HS-5 (cell line): ENCODE measurements around the gene PPM1E.
A peak's percentile ranks its signal among the peaks of the same experiment; 100 is the strongest.
"Not testable (repeated sequence)": the region's sequence is repeated elsewhere in the genome, so short reads cannot be mapped to it uniquely, and the experiment has no call there.

ENCODE experiments used
- DNase-seq: peaks from one replicate; pipeline ENCODE4 v3.0.0-alpha.2; 2012; ENCODE audit warnings: low read depth

PPM1E gene

DNA sequence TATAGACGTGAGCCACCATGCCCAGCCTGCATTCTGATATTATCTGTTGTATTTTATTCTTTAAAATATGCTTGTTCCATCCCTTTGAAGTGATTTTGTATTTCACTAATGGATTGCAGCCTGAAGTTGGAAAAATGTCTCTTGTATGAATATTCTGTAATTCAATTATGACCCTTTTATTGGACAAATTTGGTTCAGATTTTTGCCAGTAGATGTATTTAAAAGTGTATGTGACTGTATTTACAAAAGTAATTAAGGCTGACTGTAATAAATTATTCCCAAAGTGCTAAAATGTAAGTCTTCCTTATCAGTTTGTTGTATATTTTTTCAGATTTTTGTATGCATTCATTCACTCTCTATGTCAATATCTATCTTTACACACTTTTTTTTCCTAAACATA is 23.8 kb downstream of the PPM1E start:
- no peak for DNase-seq

DNA sequence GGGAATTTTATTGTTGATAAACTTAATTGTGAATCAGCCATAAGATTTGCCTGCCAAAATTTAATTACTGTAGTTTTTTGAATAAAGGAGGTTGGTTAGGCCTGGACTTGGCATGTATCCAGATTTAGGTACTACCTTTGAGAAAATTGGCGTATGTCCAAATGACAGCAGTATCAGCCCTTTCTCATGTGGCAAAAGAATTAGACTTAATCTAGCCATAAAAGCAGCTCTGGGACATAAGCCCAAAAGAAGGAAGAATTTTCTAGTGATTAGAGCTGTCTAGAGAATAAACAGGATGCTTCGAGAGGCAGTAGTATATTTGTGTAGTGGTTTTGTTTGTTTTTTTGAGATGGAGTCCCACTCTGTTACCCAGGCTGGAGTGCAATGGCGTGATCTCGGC is 27.7 kb downstream of the PPM1E start:
- DNase-seq = no peak

DNA sequence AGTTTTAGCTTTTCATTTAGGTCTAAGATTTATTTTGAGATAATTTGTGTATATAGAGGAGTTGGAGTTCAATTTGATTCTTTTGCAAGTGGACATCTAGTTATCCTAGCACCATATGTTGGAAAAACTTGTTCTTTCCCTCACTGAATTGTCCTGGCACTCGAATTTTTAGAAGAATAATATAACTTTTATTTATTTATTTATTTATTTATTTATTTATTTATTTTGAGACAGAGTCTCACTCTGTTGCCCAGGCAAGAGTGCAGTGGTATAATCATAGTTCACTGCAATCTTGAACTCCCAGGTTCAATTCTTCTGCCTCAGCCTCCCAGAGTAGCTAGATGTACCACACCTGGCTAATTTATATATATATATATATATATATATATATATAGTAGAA is 29.4 kb downstream of the PPM1E start:
- no peak for DNase-seq

DNA sequence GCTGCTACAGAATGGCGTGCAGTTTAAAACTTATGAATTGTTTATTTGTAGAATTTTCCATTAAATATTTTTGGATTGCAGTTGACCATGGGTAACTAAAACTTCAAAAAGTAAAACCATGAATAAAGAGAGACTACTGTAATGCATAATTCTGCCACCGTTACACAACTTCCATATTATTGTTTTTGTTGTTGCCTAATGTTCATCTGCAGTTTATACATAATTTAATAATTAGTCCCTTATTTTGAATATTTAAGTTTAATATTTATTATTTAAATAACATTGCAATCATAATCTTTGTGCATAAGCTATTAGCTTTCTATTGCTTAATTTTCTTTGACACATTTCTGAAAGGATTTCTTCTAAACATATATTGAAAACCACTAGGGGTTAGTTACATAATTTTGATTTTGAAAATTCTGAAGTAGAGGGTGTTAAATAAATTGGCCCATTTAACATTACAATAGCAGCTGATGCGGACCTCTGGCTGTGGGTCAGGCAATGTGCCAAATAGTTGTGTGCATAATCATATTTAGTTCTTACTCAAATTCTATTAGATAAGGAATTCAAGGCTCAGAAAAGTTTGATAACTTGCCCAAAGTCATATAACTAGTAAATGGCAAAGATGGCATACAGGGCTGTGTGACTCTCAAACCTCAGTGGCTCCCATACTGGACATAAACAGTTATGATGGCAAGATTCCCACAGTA is 31.1 kb downstream of the PPM1E start:
- peak; percentile 80 for DNase-seq

DNA sequence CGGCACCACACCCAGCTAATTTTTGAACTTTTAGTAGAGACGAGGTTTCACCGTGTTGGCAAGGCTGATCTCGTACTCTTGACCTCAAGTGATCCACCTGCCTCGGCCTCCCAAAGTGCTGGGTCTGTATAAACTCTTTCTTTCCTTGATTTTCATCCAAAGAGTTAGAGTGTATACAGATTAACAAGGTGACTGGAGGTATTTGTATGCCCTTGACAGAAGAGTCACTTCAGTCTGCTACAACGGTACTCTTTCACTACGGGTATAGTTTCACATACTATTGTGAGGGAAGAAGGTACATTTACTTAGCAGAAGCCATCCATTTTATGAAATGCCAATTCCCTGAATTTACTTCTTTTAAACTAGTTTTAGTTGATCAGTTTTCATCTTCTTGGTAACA is 32.5 kb downstream of the PPM1E start:
- no peak for DNase-seq

DNA sequence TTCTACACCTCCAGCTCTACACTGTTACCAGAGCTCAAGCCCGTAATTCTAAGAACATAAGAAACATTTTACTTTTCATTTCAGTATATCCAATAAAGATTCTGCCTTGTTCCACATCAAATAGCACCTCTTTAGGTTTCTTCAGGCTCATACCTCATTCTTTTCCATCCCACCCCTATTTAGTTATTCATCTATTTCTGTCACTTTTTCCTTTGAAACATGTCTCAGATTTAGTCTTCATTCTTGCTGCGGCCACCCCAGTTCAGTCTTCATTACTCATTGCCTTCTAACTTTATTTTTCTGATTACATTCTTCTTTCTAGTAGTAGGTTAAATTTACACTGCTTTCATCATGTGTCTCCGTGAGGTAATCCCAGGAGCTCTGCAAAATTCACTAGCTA is 33.5 kb downstream of the PPM1E start:
- no peak for DNase-seq

DNA sequence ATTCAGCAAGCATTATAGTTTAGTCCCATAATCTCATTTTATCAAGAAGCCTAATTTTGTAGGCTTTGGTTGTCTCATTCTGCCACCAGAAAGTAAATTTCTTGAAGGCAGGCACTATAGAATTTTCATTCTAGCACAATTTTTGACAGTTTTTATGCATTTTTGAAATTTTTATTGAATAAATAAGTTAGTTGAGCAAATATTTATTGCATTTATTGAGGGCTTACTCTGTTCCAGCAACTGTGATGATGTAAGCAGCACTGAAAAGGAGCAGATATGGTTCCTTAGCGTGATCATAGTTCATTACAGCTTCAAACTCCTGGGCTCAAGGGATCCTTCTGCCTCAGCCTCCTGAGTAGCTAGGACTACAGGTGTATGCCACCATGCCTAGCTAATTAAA is 34.2 kb downstream of the PPM1E start:
- DNase-seq = no peak

DNA sequence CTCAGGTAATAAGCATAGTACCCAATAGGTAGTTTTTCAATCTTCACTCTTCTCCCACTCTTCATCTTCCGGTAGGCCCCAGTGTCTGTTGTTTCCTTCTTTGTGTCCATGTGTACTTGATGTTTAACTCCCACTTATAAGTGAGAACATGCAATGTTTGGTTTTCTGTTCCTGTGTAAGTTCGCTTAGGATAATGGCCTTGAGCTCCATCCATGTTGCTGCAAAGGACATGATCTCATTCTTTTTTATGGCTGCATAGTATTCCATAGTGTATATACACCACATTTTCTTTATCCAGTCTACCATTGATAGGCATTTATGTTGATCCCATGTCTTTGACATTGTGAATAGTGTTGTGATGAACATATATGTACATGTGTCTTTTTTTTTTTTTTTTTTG is 38.9 kb downstream of the PPM1E start:
- DNase-seq = not testable (repeated sequence)

DNA sequence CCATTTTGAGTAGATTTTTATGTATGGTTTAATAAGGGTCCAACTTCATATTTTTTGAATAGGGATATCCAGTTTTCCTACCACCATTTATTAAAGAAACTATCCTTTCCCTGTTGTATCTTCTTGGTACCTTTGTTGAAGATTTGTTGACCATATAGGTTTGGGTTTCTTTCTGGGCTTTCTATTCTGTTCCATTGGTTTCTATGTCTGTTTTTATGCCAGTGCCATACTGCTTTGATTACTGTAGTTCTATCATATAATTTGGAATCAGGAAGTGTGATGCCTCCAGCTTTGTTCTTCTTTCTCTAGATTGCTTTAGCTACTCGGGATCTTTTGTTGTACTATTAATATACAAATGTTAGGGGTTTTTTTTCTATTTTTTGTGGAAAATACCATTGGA is 46.5 kb downstream of the PPM1E start:
- no peak for DNase-seq

DNA sequence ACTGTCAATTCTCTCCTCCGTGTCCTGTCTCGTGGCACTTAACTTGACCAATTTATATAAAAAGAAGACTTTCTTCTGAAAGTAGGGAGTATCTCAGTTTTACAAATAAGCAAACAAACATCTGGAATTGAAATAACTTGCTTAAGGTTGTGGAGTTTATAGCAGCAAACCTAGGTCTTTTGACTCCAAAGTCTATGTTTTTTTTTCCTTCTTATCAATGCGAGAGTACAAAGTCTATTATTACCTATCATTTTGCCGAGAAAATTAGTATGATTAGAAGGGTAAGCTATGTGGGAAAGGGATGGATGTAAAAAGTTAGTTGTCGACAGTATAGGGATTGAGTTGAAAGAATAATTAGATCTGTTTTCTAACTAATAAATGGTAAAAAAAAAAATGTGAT is 50.4 kb downstream of the PPM1E start:
- no peak for DNase-seq

DNA sequence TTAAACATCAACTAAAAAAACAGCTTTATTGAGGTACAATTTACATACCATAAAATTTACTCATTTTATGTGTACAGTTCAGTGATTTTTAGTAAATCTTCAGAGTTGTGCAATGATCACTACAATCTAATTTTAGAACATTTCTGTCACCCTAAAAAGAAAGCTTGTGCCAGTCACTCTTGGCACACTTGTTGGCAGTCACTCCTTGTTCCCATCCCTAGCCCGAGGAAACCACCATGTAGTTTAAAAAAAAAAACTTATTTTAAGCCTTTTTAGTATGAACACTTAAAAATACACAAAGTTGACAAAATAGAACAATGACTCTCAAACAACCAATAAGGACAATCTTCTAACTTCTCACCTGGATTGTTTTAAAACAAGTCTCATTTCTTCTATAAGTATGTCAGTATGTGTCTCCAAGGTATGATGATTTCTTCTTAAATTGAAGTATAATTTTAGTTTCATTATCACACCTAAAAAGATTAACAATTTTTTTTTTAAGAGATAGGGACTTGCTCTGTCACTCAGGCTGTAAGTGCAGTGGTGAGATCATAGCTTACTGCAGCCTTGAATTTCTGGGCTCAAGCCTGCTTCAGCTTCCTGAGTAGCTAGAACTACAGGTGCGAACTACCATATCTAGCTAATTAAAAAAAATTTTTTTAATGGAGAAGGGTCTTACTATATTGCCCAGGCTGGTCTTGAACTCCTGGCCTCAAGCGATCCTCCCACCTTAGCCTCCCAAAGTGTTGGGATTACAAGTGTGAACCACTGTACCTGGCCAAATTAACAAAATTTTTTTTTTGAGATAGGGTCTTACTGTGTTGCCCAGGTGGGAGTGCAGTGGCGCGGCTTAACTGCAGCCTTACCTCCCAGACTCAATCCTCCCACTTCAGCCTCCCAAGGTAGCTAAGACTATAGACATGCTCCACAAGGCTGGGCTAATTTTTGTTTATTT is 53.2 kb downstream of the PPM1E start:
- no peak for DNase-seq

DNA sequence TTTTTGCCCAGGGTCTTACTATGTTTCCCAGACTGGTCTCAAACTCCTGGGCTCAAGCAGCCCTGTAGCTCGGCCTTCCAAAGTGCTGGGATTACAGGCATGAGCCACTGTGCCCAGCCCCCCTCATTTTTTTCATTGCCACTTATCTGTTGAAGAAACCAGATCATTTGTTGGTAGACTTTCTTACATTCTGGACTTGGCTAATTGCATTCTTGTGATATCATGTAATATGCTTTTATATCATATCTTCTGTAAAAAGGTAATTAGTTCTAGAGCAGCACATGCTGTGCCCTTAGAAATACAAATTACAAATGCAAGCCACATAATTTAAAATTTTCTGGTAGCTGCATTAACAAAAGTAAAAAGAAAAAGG is 53.9 kb downstream of the PPM1E start:
- no peak for DNase-seq

DNA sequence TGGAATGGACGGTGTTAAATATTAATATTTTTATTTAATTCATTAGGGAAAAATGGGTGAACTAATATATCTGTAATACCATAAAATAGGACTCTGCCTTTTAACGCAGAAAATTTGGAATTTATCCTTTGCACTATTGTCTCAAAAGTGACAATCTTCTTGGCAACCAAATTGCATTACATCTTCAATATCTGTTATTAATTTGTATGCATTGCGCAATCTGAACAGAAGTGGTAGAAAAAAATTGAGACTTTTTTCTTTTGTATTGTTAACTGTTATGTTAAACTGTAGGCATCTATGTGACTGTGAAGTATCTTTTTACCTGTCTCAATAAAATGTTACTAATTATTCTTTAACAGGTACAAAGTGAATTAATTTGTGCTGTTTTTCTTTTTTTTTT is 55.6 kb downstream of the PPM1E start:
- no peak for DNase-seq

DNA sequence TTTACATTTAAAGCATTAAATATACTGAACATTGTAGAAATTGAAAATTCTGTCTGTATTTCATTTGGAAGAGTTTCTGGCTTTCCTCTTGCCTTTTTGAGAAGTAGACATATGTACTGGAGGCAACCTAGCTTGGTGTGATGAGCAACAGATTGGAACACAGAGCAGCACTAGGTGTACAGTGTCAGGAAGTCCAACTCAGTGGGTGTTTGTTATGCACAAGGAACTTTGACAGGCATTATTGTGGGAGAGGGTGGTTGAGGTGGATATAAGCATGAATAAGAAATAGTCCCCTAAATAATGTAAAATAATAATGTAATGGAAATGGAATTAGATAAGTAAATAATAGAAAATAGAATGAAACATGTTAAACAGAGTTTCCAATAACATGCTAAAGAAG is 58.1 kb downstream of the PPM1E start:
- no peak for DNase-seq

DNA sequence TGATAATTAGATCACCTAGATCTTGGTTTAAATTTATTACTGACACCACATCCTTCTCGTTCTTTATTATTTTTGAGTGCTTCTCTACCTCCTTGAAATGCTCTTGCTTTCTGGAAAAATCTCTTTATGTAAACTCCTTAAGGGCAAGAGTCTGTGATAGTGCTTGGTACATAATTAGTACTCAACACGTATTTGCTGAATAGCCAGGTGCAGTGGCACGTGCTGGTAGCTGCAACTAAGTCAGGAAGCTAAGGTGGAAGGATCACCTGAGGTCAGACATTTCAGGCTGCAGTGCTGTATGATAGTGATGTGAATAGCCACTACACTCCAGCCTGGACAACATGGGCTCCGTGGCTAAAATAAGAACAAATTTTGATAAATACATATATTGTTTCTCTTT is 63.0 kb downstream of the PPM1E start:
- no peak for DNase-seq

DNA sequence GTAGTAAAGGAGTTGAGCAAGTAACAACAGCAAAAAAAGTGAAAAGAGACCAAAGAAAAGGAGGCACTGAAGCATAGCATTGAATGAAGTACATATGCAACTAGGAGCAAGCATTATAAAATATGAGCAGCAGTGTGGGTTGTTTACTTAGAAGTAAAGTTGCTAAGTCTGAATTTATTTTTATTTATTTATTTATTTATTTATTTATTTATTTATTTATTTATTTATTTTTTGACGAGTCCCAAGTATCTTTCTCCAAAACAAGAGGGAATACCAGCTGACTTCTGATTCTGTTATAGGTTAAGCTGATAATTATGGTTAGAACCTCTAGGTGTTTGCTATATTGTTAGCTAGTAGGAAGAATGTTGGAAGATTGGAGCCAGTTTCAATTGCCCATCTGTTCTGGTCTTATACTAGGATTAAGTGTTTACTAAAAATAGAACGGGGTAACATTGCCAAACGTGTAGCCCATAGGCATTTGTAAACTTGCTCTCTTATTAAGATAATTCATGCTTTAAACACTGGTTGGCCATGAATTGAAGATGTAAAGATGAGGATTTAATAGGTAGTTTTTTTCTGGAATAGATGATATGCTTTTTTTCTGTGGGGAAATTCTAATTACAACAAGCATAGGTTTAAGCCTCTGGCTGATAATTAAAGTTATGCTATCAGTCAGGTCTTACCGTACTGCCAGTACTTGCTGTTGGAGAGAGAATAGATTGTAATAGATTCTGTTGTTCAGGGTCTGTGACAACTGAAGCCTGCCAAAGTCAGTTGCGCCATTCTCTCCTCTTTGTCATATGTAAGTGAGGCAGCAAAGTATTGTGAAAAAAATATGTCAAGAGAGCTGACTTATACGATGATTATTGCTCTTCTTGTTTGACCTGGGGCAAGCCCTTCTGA is 66.7 kb downstream of the PPM1E start:
- DNase-seq = no peak

DNA sequence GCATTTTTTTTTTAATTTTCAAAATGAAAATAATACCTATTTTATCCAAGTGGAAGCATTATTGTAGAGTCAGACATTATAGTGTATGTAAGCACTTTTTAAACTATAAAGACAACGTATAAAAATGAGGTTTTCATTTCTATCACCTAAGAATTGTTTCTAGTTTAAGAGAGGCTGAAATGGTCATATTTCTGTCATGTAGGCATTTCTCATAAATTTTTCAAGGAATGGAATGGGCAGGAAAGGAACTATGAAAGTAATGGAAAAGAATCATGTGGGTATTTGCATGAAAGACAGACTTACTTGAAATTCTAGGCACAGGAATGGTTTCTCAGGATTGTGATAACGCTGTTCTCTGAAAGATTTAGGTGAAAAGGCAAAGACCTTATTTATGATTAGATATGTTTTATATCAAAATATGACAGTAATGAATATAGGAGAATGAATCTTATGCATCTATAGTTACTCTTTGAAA is 67.4 kb downstream of the PPM1E start:
- DNase-seq = no peak

DNA sequence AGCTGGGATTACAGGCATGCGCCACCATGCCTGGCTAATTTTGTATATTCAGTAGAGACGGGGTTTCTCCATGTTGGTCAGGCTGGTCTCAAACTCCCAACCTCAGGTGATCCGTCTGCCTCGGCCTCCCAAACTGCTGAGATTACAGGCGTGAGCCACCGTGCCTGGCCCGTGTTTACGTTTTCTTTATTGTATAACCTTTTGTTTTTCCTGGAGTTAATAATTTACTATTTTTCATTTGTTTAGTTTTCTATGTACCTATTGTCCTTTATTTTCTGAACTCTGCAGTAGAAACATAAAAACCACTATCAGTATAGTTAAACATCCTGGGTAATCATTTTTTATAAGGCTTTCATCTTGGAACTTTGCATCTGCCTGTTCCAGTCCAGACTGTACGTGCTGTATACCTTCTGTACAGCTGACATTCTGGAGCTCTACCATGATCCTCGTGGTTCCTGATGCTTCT is 73.6 kb downstream of the PPM1E start:
- DNase-seq = no peak

DNA sequence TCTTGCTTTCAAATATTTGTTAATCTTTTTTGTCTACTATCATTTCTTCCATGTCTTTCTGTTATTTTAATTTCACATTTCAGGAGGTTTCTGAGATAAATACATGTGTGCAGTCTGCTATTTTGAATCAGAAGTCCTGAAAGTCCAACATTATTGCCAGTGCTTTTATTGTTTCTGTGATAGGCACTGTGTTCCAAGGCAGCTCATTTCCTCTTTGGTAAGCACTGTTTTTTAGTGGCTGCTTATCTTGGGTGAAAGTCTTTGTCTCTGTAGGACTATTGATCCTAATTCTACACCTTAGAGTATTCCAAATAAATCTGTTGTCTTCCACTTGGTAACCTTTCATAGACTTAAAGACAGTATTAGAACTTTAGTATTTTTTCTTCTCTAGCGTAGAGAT is 76.1 kb downstream of the PPM1E start:
- DNase-seq = no peak

DNA sequence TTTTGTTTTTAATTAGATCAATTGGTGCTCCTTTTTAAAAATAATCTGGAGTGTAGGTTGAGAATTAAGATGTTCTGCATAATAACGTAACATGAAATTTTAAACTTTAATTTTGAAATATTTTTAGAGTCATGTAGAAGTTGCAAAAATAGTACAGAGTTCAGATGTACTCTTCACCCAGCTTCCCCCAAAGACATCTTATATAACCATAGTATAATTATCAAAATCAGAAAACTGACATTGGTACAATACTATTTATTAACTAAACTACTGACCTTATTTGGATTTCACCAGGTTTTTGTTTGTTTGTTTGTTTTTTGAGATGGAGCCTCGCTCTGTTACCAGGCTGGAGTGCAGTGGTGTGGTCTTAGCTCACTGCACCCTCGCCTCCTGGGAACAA is 76.9 kb downstream of the PPM1E start:
- no peak for DNase-seq

DNA sequence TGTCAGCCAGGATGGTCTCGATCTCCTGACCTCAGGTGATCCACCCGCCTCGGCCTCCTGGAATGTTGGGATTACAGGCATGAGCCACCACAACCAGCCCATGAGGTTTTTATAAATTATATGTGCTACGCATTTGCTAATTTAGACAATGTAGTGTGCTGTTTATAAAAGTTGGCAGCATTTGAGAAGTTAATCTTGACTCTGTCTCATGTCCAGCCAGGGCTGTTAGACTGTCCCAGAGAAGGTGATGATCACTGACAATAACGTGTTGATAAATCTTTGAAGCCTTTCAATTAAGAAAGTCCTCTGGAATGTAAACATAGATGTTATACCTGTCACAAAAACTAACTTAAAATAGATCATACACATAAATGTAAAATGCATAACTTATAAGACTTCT is 82.0 kb downstream of the PPM1E start:
- no peak for DNase-seq
